GM19043 (cell line): ENCODE results near the gene ZBTB4.

Experiments used
- ATAC-seq: cut with Tn5 transposase; IDR thresholded peaks from one replicate; pipeline ENCODE4 v1.9.1; 2021; ENCODE audit warnings: low read depth; ENCODE audit not compliant: unreplicated experiment

The ZBTB4 gene

DNA sequence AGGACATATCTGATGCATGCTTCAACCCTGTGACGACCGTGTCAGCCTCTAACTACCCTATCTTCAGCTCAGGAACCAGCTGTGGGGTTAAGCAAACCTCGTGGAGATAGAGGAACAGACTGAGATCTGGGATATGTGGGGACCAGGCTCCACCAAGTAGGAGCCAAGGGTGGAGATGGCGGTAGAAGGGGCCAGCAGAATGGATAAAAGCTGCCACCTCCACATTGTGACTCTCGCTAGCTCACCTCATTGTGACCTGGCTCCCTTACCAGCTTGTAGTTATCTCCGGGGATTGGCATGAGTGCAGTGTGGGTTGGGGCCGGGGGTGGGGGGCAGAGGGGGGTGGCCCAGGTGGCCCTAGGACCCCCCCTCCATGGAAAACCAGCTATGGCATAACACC lies 54.1 kb downstream of the ZBTB4 start, which contains the start of gene SPEM2:
Gene SPEM2 (plus strand): TSS at position 301 of the 400 bp plus-strand sequence. CDS start 73 bp downstream, at position 374.
- ATAC-seq, result no peak

DNA sequence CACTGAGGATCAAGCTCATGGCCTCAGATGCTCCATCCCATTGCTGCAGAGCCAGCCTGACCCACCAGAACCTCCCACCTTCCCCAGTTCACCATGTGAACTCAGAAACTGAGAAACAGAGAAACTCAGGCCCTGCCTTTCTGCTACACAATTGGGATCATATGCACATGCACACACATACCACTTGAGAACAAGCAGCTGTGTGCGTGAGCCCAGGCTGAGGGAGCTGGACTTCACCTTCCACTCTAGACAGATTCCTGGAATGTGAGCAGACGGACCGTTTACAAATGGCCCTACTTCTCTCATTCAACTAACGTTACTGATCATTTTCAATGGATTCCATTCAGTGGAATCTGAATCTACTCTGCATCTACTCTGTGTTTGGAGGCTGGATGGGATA lies 55.8 kb downstream of the ZBTB4 start:
- ATAC-seq, result no peak

DNA sequence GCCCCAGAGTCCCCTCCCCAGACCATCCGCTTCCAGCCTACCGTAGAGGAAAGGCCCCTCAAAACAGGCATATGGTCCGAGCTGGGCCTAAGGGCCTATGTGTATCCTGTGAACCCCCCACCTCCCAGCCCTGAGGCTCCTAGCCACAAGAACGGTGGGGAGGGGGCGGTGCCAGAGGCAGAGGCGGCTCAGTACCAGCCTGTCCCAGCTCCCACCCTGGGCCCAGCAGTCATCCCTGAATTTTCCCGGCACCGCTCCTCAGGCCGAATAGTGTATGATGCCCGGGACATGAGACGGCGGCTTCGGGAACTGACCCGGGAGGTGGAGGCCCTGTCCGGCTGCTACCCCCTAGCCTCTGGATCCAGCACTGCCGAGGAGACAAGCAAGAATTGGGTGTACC lies 58.2 kb downstream of the ZBTB4 start:
- no peak for ATAC-seq

DNA sequence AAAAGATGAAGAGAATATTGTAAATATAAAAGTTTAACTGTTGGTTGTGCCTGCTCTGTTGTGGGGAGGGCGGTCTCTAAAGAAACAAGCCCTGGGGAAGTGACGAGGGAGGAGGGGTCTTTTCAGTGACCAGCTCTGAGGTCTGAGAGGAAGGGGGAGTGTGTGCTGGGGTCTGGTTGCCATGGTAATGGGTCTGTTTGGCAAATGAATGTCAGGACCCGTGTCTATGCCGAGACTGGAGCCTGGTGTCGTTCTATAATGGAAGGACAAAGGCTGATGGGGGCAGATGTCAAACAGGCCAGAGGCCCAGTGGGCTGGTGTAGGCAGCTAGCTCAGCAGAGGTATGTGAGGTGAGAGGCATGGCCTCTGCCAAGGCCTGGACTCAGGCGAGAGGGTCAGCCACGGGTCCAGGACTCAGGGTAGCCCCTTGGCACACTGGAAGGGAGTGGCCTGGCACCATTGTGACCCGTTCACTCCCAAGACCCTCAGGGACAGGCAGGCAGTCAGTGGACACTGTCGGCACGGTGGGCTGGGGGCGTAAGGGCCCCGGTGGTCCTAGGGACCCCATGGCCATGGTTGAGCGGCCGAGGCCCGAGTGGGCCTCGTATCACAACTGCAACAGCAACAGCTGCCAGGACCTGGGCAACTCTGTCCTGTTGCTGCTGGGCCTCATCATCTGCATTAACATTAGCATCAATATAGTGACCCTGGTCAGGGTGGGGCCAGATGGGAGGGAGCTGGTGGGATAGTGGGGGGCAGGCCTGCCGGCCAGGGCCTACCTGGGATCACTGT lies 59.4 kb downstream of the ZBTB4 start, which contains the start of gene SPEM1:
Gene SPEM1 (plus strand): TSS at position 506 of the 792 bp plus-strand sequence. CDS start 61 bp downstream, at position 567.
- ATAC-seq, result no peak

DNA sequence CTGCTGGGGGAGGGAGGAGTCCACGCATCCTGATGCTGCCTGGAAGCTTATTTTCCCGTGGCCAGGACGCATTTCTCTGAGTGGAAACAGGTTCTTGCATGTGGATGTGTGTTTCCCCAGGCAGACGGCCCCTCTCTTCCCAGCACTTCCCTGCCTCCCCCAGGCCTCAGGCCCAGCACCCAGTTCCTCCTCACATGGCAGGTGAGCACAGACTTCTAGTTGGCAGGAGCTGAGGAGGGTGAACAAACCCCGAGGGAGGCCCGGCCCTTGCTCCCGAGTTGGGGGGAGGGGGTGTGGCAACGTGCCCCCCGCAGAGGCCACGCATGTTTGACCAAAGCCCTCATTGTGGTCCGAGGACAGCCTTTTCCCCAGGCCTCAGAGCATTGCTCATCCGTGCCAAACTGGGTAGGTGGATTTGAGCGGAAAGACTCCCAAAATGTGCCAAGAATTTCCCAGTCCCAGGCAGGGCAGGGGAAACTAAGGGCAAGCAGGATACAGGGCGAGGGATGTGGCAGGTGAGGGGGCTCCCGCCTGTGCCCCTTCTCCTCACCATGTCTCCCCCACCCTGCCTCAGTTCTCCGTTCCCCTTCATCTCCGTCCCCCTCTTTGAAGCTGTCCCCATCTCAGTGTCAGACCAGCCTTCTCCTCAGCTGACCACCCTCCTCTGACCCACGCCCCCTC lies 60.8 kb downstream of the ZBTB4 start:
- ATAC-seq, result no peak

GRCh38 chr17:7417056-7417655 lies 62.3 kb downstream of the ZBTB4 start:
- no peak for ATAC-seq

DNA sequence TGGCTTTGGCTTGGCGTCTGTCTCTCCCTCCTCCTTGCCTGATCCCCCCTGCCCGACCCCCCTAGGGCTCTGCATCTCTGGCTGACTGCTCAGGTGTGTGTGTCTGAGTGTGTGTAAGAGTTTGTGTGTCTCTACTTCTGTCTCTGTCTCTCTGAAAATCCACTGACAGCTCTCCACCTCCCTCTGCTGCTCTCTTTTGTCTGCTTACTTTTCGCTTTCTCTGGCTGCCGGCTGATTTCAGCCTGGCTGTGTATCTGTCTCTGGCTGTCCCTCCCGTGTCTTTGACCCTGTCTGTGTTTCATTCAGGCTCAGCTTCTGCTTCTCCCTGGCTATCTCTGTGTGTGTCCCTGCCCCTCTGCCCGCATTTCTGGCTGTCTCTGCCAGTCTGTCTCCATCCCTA lies 63.1 kb downstream of the ZBTB4 start:
- ATAC-seq, result no peak

- no peak for ATAC-seq
These were observed 63.6 kb downstream of the ZBTB4 start for GRCh38 chr17:7415784-7416183.

DNA sequence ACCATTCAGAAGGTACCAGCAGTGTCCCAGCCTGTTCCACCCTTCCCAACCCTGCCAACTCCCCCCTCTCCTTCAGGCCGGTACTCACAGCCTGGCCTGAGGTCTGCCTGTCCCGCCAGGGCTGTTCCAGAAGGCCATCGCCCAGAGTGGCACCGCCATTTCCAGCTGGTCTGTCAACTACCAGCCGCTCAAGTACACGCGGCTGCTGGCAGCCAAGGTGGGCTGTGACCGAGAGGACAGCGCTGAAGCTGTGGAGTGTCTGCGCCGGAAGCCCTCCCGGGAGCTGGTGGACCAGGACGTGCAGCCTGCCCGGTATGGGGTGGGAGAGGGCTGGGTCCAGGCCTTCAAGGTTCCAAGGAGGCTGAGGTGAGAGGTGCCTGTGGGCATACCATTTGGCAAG lies 64.6 kb downstream of the ZBTB4 start:
- no peak for ATAC-seq

- no peak for ATAC-seq
These were observed 66.0 kb downstream of the ZBTB4 start for GRCh38 chr17:7413346-7413985.

DNA sequence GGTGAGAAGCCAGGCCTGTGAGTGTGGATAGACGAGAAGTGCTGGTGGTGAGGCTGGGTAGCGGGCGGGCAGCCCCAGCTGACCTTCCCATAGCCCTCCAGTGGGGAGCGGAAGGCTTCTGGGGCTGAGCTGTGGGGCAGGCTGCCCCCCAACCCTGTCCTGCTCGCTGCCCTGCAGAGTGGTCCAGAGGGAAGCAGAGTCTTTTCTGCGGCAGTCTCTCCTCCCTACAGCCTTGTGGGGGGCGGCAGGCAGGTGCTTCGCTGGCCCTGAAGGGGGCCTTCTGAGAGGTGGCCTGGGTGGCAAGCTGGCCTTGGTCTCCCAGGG lies 68.0 kb downstream of the ZBTB4 start:
- ATAC-seq, result no peak

DNA sequence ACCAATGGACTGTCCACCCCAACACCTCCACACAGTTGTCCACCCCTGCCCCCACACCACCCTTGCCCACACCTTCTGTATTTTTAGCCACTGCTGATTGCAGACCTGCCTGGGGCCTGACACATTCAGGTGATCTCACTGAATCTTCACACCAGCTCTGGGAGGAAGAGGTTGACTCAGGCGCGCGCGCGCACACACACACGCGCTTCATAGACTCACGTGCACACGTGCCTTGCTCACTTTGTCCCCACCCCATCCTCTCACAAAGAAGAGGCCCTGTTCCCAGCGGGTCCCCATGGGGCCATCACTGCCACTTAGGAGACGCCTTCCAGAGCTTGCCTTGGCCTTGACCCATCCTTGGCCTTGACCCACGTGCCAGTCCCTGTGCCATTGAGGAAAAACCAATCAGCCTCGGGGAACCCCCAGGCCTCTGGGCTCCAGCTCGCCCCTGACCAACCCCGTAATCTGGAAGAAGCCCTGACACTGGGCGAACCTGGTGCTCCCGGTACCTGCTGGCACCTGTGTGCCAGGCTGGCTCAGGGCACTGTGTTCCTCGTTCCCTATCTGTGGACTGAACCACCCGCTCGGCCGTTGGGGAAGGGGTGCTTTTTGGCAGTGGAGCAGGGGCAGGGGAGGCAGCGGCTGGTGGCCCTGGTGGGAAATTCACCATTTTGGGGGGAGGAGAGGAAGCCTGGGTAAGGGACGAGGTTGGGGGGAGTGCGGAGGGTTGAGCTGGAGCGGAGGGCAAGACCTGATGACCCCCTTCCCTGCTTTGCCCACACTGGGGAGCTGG lies 68.6 kb downstream of the ZBTB4 start:
- ATAC-seq, result no peak

GRCh38 chr17:7409716-7410115 lies 69.7 kb downstream of the ZBTB4 start:
- ATAC-seq, result no peak
